Measurements from ENCODE around the gene PTMS. TPM values are rescaled to one million over a fixed set of nuclear protein-coding genes. Genes with fewer than 3 reads are reported as not detected.
A peak's percentile ranks its signal among the peaks of the same experiment; 100 is the strongest.

PTMS gene
- total and polyA plus RNA-seq, 2 donors from 2014 or later = 269 to 590 TPM

DNA sequence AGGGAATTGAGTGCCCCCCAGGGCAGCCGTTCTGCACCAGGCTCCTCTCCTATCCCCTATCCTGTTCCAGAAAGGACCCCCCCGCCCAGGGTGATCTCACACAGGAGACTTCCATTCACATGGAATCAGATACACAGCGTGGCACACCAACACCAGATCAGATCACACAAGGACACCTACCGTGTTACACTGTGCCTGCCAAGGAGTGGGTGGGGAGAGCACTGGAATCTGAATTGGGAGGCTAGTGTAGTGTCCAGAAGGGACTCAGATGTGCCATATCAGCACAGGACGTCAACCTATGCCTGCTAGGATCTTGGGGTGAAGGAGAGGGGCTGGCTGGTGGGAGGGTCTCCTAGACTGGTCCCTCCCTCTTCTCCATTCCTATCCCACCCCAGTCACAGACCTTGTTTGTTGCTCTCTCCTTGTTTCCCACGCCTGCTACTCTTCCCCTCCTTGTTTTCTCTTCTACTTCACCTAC lies 2.3 kb downstream of the PTMS start:
- H3K9ac ChIP-seq (ENCODE audit: low read length in 3 of 3) = peak overlapping the region; percentile 24 to 63 (median 46)
- peaks cover 0 to 4% (median 4%) of the 10 kb centered on the region in 3 donors for H3K36me3 ChIP-seq (ENCODE audit: control insufficient read depth in 2 of 3, insufficient read depth in 3 of 3, low read length in 3 of 3)
- H3K4me3 ChIP-seq (ENCODE audit: low read length in 3 of 3) = peak overlapping the region; percentile 65 to 93 (median 91)
- no peak for TF ChIP-seq CTCF (IDR thresholded peaks at IDR 0.05; ENCODE audit: borderline replicate concordance, extremely low read depth, insufficient read depth)
- intact Hi-C loops (cut with DNase I) = no loop called here
- no peaks in the 10 kb centered on the region for H3K9me3 ChIP-seq (ENCODE audit: control insufficient read depth in 2 of 3, insufficient read depth in 1 of 3, low read length in 3 of 3)
- no peak for FAIRE-seq
- H3K27me3 ChIP-seq (ENCODE audit: control insufficient read depth, insufficient read depth, low read length) = no peaks in the 10 kb centered on the region
- H3K27ac ChIP-seq (ENCODE audit: low read depth in 2 of 2, low read length in 2 of 2) = peak overlapping the region in 1 of 2 donors; percentile 33
- peaks cover 2 to 30% (median 22%) of the 10 kb centered on the region in 3 donors for H3K4me1 ChIP-seq (ENCODE audit: control insufficient read depth in 2 of 3, insufficient read depth in 2 of 3, low read depth in 1 of 3, low read length in 3 of 3)
- peak in 3 of 5 donors; percentile 36 to 69 (median 47) for DNase-seq

DNA sequence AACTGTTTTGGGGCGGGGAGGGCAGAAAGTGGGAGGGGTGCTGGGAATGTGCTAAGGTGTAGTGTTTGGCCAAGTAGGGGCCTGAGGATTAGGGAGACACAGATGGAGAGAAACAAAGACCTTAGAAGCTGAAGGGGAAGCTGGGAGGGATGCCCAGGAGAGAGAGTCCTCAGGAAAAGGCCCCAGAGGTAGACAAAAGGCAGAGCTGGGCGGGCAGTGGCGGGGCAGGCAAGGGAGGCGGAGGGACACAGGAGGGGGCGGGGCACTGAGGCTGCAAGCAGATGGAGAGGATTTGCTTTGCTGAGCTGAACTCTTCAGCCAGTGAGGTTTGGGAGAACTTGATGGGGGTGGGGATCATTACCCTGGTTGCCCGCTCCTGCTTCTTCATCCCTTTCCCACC lies 2.8 kb downstream of the PTMS start:
- Histone ChIP-seq H3K4me1 (ENCODE audit: control insufficient read depth in 2 of 3, insufficient read depth in 2 of 3, low read depth in 1 of 3, low read length in 3 of 3) (peaks cover 2 to 25% (median 17%) of the 10 kb centered on the region in 3 donors), H3K9ac (ENCODE audit: low read length in 3 of 3) (peak overlapping the region in 2 of 3 donors; percentile 24 to 46), H3K27ac (ENCODE audit: low read depth in 2 of 2, low read length in 2 of 2) (peak overlapping the region in 1 of 2 donors; percentile 33), H3K9me3 (ENCODE audit: control insufficient read depth in 2 of 3, insufficient read depth in 1 of 3, low read length in 3 of 3) (no peaks in the 10 kb centered on the region), H3K4me3 (ENCODE audit: low read length in 3 of 3) (peak overlapping the region; percentile 65 to 93 (median 91)), H3K36me3 (ENCODE audit: control insufficient read depth in 2 of 3, insufficient read depth in 3 of 3, low read length in 3 of 3) (peaks cover 0 to 4% (median 4%) of the 10 kb centered on the region in 3 donors), H3K27me3 (ENCODE audit: control insufficient read depth, insufficient read depth, low read length) (no peaks in the 10 kb centered on the region)
- TF ChIP-seq CTCF (IDR thresholded peaks at IDR 0.05; ENCODE audit: borderline replicate concordance, extremely low read depth, insufficient read depth) = no peak
- no peak for FAIRE-seq
- DNase-seq = peak in 4 of 5 donors; percentile 76 to 88 (median 84)
- intact Hi-C loops (cut with DNase I) = no loop called here

GRCh38 chr12:6769666-6770065 lies 3.5 kb downstream of the PTMS start:
- TF ChIP-seq CTCF (IDR thresholded peaks at IDR 0.05; ENCODE audit: borderline replicate concordance, extremely low read depth, insufficient read depth) = no peak
- Histone ChIP-seq H3K27ac (ENCODE audit: low read depth in 2 of 2, low read length in 2 of 2) (no peak overlapping the region), H3K36me3 (ENCODE audit: control insufficient read depth in 2 of 3, insufficient read depth in 3 of 3, low read length in 3 of 3) (peaks cover 0 to 4% (median 4%) of the 10 kb centered on the region in 3 donors), H3K9me3 (ENCODE audit: control insufficient read depth in 2 of 3, insufficient read depth in 1 of 3, low read length in 3 of 3) (no peaks in the 10 kb centered on the region), H3K4me1 (ENCODE audit: control insufficient read depth in 2 of 3, insufficient read depth in 2 of 3, low read depth in 1 of 3, low read length in 3 of 3) (peaks cover 2 to 22% (median 17%) of the 10 kb centered on the region in 3 donors), H3K4me3 (ENCODE audit: low read length in 3 of 3) (no peak overlapping the region), H3K27me3 (ENCODE audit: control insufficient read depth, insufficient read depth, low read length) (no peaks in the 10 kb centered on the region), H3K9ac (ENCODE audit: low read length in 3 of 3) (no peak overlapping the region)
- DNase-seq (no peak), FAIRE-seq (no peak)
- intact Hi-C loops (cut with DNase I) = no loop called here

DNA sequence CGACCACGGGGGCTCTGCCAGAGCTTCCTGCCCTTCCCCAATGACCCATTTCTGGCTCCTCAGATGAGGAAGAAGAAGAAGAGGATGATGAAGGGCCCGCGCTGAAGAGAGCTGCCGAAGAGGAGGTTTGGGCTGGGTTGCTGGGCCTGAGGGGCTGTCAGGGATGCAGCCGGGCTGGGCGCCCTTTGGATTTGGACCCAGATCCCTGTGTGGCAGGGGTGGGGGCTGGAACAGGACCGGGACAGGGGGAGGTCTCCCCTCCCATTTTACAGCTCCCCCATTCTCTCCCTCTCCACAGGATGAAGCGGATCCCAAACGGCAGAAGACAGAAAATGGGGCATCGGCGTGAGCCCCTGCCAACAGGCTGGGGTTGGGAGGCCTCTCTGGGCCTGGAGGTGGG lies 3.9 kb downstream of the PTMS start:
- H3K9me3 ChIP-seq (ENCODE audit: control insufficient read depth in 2 of 3, insufficient read depth in 1 of 3, low read length in 3 of 3) = no peaks in the 10 kb centered on the region
- no peak for FAIRE-seq
- H3K9ac ChIP-seq (ENCODE audit: low read length in 3 of 3) = no peak overlapping the region
- H3K36me3 ChIP-seq (ENCODE audit: control insufficient read depth in 2 of 3, insufficient read depth in 3 of 3, low read length in 3 of 3) = peaks cover 0 to 4% (median 4%) of the 10 kb centered on the region in 3 donors
- H3K27ac ChIP-seq (ENCODE audit: low read depth in 2 of 2, low read length in 2 of 2) = no peak overlapping the region
- intact Hi-C loops (cut with DNase I) = no loop called here
- no peak for DNase-seq
- H3K4me3 ChIP-seq (ENCODE audit: low read length in 3 of 3) = no peak overlapping the region
- H3K27me3 ChIP-seq (ENCODE audit: control insufficient read depth, insufficient read depth, low read length) = no peaks in the 10 kb centered on the region
- TF ChIP-seq CTCF (IDR thresholded peaks at IDR 0.05; ENCODE audit: borderline replicate concordance, extremely low read depth, insufficient read depth) = no peak
- H3K4me1 ChIP-seq (ENCODE audit: control insufficient read depth in 2 of 3, insufficient read depth in 2 of 3, low read depth in 1 of 3, low read length in 3 of 3) = peaks cover 2 to 19% (median 16%) of the 10 kb centered on the region in 3 donors

Data from kidney (tissue), 14 donors.